ENCODE data around the gene KCND2.

The KCND2 gene

GRCh38 chr7:120703585-120704240 lies 430.7 kb downstream of the KCND2 start:
- no peak overlapping the region for H3K4me3 ChIP-seq (ENCODE audit: control insufficient read depth, low read depth, low read length)
- no peak for TF ChIP-seq CTCF (IDR thresholded peaks at IDR 0.05; ENCODE audit: control insufficient read depth, insufficient read depth, low read depth, low read length, missing control alignments)
- DNase-seq (ENCODE audit: low read depth), result no peak

- DNase-seq (ENCODE audit: low read depth), result no peak
- H3K4me3 ChIP-seq (ENCODE audit: control insufficient read depth, low read depth, low read length), result no peak overlapping the region
- no peak for TF ChIP-seq CTCF (IDR thresholded peaks at IDR 0.05; ENCODE audit: control insufficient read depth, insufficient read depth, low read depth, low read length, missing control alignments)
Observed at GRCh38 chr7:120709252-120709971, 436.4 kb downstream of the KCND2 start.

- DNase-seq (ENCODE audit: low read depth), result no peak
- H3K4me3 ChIP-seq (ENCODE audit: control insufficient read depth, low read depth, low read length), result no peak overlapping the region
- no peak for TF ChIP-seq CTCF (IDR thresholded peaks at IDR 0.05; ENCODE audit: control insufficient read depth, insufficient read depth, low read depth, low read length, missing control alignments)
Observed at GRCh38 chr7:120709972-120710320, 437.0 kb downstream of the KCND2 start.

- no peak overlapping the region for H3K4me3 ChIP-seq (ENCODE audit: control insufficient read depth, low read depth, low read length)
- no peak for TF ChIP-seq CTCF (IDR thresholded peaks at IDR 0.05; ENCODE audit: control insufficient read depth, insufficient read depth, low read depth, low read length, missing control alignments)
- no peak for DNase-seq (ENCODE audit: low read depth)
Observed at GRCh38 chr7:120714945-120715344, 442.0 kb downstream of the KCND2 start.

- H3K4me3 ChIP-seq (ENCODE audit: control insufficient read depth, low read depth, low read length), result no peak overlapping the region
- no peak for DNase-seq (ENCODE audit: low read depth)
- no peak for TF ChIP-seq CTCF (IDR thresholded peaks at IDR 0.05; ENCODE audit: control insufficient read depth, insufficient read depth, low read depth, low read length, missing control alignments)
Observed at GRCh38 chr7:120716307-120716706, 443.3 kb downstream of the KCND2 start.

- no peak for TF ChIP-seq CTCF (IDR thresholded peaks at IDR 0.05; ENCODE audit: control insufficient read depth, insufficient read depth, low read depth, low read length, missing control alignments)
- H3K4me3 ChIP-seq (ENCODE audit: control insufficient read depth, low read depth, low read length), result no peak overlapping the region
- no peak for DNase-seq (ENCODE audit: low read depth)
Observed at GRCh38 chr7:120717166-120717565, 444.2 kb downstream of the KCND2 start.

Measured in AG09309 (cell line).